ENCODE measurements around the gene CARNS1. TPM values are rescaled to one million over a fixed set of nuclear protein-coding genes. Genes with fewer than 3 reads are reported as not detected.
A peak's percentile ranks its signal among the peaks of the same experiment; 100 is the strongest.

CARNS1 gene
- total and polyA plus RNA-seq, 2 of the 13 experiments (the other 11 are each of a cell fraction or from before 2014, with no cell fraction given) = not detected

DNA sequence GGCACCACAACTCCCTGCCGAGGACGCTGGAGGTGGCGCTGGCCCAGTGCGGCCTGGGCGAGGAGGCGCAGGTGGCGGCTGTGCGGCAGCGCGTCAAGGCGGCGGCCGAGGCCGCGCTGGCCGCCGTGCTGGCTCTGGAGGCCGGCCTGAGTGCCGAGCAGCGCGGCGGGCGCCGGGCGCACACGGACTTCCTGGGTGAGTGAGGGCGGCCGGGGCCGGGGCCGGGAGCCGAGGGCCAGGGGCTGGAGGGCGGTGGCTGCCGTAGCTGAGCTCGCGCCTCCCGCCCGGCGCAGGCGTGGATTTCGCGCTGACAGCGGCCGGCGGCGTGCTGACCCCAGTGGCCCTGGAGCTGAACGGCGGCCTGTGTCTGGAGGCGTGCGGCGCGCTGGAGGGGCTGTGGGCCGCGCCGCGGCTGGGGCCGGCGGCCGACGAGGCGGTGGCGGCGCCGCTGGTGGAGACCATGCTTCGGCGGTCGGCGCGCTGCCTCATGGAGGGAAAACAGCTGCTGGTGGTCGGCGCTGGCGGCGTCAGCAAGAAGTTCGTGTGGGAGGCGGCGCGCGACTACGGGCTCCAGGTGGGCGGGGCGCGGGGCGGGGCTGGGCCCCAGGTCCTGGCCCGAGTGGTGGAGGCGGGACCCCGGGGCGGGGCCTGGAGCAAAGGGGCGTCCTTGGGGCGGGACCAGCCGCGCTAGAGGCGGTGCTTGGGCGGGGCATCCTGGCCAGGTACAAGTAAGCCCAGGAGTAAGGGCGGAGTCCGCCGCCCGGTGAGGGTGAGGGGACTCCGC is 5.4 kb downstream of the CARNS1 start (continued):
- TF ChIP-seq, protein P1, sequence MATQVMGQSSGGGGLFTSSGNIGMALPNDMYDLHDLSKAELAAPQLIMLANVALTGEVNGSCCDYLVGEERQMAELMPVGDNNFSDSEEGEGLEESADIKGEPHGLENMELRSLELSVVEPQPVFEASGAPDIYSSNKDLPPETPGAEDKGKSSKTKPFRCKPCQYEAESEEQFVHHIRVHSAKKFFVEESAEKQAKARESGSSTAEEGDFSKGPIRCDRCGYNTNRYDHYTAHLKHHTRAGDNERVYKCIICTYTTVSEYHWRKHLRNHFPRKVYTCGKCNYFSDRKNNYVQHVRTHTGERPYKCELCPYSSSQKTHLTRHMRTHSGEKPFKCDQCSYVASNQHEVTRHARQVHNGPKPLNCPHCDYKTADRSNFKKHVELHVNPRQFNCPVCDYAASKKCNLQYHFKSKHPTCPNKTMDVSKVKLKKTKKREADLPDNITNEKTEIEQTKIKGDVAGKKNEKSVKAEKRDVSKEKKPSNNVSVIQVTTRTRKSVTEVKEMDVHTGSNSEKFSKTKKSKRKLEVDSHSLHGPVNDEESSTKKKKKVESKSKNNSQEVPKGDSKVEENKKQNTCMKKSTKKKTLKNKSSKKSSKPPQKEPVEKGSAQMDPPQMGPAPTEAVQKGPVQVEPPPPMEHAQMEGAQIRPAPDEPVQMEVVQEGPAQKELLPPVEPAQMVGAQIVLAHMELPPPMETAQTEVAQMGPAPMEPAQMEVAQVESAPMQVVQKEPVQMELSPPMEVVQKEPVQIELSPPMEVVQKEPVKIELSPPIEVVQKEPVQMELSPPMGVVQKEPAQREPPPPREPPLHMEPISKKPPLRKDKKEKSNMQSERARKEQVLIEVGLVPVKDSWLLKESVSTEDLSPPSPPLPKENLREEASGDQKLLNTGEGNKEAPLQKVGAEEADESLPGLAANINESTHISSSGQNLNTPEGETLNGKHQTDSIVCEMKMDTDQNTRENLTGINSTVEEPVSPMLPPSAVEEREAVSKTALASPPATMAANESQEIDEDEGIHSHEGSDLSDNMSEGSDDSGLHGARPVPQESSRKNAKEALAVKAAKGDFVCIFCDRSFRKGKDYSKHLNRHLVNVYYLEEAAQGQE (IDR thresholded peaks at IDR 0.05; ENCODE audit: borderline replicate concordance in 1 of 2, low read depth in 1 of 2, low read length in 2 of 2) = no peak
- TF ChIP-seq ZIK1 (CRISPR knock-in tag; IDR thresholded peaks at IDR 0.05; ENCODE audit: borderline replicate concordance, low read depth) (0 out of 2 replicates have a peak, but pooled peaks have one; percentile 61), PRPF4 (IDR thresholded peaks at IDR 0.05; ENCODE audit: low read depth, low read length, poor library complexity, severe bottlenecking) (no peak), ZNF33B (CRISPR knock-in tag; IDR thresholded peaks at IDR 0.05) (no peak), ZNF879 (CRISPR knock-in tag; IDR thresholded peaks at IDR 0.05) (no peak), ZNF564 (CRISPR knock-in tag; IDR thresholded peaks at IDR 0.05) (peak; percentile 49; the same call in 1 of the 2 replicates), SP5 (CRISPR knock-in tag; IDR thresholded peaks at IDR 0.05; ENCODE audit: borderline replicate concordance, low read depth) (peak; percentile 68; the same call in 1 of the 2 replicates), ZNF382 (CRISPR knock-in tag; IDR thresholded peaks at IDR 0.05; ENCODE audit: borderline replicate concordance) (no peak), KLF15 (CRISPR knock-in tag; IDR thresholded peaks at IDR 0.05; ENCODE audit: borderline replicate concordance) (no peak)
- TF ChIP-seq, protein P2, sequence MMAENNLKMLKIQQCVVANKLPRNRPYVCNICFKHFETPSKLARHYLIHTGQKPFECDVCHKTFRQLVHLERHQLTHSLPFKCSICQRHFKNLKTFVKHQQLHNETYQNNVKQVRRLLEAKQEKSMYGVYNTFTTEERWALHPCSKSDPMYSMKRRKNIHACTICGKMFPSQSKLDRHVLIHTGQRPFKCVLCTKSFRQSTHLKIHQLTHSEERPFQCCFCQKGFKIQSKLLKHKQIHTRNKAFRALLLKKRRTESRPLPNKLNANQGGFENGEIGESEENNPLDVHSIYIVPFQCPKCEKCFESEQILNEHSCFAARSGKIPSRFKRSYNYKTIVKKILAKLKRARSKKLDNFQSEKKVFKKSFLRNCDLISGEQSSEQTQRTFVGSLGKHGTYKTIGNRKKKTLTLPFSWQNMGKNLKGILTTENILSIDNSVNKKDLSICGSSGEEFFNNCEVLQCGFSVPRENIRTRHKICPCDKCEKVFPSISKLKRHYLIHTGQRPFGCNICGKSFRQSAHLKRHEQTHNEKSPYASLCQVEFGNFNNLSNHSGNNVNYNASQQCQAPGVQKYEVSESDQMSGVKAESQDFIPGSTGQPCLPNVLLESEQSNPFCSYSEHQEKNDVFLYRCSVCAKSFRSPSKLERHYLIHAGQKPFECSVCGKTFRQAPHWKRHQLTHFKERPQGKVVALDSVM (CRISPR knock-in tag; IDR thresholded peaks at IDR 0.05) = no peak
- TF ChIP-seq, protein P3, sequence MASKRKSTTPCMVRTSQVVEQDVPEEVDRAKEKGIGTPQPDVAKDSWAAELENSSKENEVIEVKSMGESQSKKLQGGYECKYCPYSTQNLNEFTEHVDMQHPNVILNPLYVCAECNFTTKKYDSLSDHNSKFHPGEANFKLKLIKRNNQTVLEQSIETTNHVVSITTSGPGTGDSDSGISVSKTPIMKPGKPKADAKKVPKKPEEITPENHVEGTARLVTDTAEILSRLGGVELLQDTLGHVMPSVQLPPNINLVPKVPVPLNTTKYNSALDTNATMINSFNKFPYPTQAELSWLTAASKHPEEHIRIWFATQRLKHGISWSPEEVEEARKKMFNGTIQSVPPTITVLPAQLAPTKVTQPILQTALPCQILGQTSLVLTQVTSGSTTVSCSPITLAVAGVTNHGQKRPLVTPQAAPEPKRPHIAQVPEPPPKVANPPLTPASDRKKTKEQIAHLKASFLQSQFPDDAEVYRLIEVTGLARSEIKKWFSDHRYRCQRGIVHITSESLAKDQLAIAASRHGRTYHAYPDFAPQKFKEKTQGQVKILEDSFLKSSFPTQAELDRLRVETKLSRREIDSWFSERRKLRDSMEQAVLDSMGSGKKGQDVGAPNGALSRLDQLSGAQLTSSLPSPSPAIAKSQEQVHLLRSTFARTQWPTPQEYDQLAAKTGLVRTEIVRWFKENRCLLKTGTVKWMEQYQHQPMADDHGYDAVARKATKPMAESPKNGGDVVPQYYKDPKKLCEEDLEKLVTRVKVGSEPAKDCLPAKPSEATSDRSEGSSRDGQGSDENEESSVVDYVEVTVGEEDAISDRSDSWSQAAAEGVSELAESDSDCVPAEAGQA (IDR thresholded peaks at IDR 0.05; ENCODE audit: low read depth) = no peak; the same call in 1 of the 2 replicates
- TF ChIP-seq, protein P3 (CRISPR knock-in tag; IDR thresholded peaks at IDR 0.05; ENCODE audit: borderline replicate concordance) = peak; percentile 70; the same call in 1 of the 2 replicates
- TF ChIP-seq, protein P4, sequence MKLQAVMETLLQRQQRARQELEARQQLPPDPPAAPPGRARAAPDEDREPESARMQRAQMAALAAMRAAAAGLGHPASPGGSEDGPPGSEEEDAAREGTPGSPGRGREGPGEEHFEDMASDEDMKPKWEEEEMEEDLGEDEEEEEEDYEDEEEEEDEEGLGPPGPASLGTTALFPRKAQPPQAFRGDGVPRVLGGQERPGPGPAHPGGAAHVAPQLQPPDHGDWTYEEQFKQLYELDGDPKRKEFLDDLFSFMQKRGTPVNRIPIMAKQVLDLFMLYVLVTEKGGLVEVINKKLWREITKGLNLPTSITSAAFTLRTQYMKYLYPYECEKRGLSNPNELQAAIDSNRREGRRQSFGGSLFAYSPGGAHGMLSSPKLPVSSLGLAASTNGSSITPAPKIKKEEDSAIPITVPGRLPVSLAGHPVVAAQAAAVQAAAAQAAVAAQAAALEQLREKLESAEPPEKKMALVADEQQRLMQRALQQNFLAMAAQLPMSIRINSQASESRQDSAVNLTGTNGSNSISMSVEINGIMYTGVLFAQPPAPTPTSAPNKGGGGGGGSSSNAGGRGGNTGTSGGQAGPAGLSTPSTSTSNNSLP (IDR thresholded peaks at IDR 0.05; ENCODE audit: low read depth, low read length) = no peak
